Neural crest cell (in vitro differentiated cells): Measurements from ENCODE around the gene F2RL1. TPM values are rescaled to one million over a fixed set of nuclear protein-coding genes. Genes with fewer than 3 reads are reported as not detected.

Experiments
- DNase-seq: peaks from one replicate; pipeline ENCODE4 v3.0.0; 2021; ENCODE audit warnings: low read depth, mixed read lengths, low spot score
- H3K27ac Mint-ChIP-seq: one replicate; pipeline ENCODE4 v1.8.0; 2021; ENCODE audit warnings: mild to moderate bottlenecking, mixed read lengths; ENCODE audit not compliant: unreplicated experiment
- H3K27me3 Mint-ChIP-seq: 2 replicates; pipeline ENCODE4 v1.8.0; 2021; ENCODE audit warnings: low read depth, mild to moderate bottlenecking, mixed read lengths
- H3K36me3 Mint-ChIP-seq: 2 replicates; pipeline ENCODE4 v1.8.0; 2021; ENCODE audit warnings: low read depth, mild to moderate bottlenecking, mixed read lengths
- H3K4me1 Mint-ChIP-seq: 2 replicates; pipeline ENCODE4 v1.8.0; 2021; ENCODE audit warnings: mixed read lengths
- H3K4me3 Mint-ChIP-seq: one replicate; pipeline ENCODE4 v1.8.0; 2021; ENCODE audit warnings: mild to moderate bottlenecking, mixed read lengths
- H3K9me3 Mint-ChIP-seq: 2 replicates; pipeline ENCODE4 v1.8.0; 2021; ENCODE audit warnings: mixed read lengths
- CTCF ChIP-seq: fragments of 200-600 bp; sonication (generic); conservative IDR thresholded peaks from 2 replicates; pipeline ENCODE4 v1.5.0; 2021; ENCODE audit warnings: antibody characterized with exemption, mild to moderate bottlenecking
- total RNA-seq: library from RNA; stranded (reverse); gene quantifications from 2 replicates; pipeline ENCODE4 v1.2.1, GENCODE V29; 2021

The F2RL1 gene
- total RNA-seq, 1 donor from 2014 or later: 0.30 TPM

- DNase-seq: no peak
- no peaks in the 10 kb centered on the region for H3K9me3 Mint-ChIP-seq
- H3K4me3 Mint-ChIP-seq: no peak overlapping the region
- H3K27me3 Mint-ChIP-seq: peaks cover under 1% of the 10 kb centered on the region
- peaks cover 5% of the 10 kb centered on the region for H3K4me1 Mint-ChIP-seq
- no peak for TF ChIP-seq CTCF
- no peaks in the 10 kb centered on the region for H3K36me3 Mint-ChIP-seq
- no peak overlapping the region for H3K27ac Mint-ChIP-seq
These were observed 12.3 kb downstream of the F2RL1 start for GRCh38 chr5:76831110-76831452.

GRCh38 chr5:76836181-76836580, 17.4 kb downstream of the F2RL1 start:
- H3K27ac Mint-ChIP-seq: no peak overlapping the region
- H3K4me1 Mint-ChIP-seq: peaks cover under 1% of the 10 kb centered on the region
- H3K4me3 Mint-ChIP-seq: no peak overlapping the region
- TF ChIP-seq CTCF: no peak
- no peaks in the 10 kb centered on the region for H3K36me3 Mint-ChIP-seq
- H3K27me3 Mint-ChIP-seq: no peaks in the 10 kb centered on the region
- H3K9me3 Mint-ChIP-seq: peaks cover 2% of the 10 kb centered on the region
- DNase-seq: no peak

- Mint-ChIP-seq H3K9me3 (peaks cover 2% of the 10 kb centered on the region), H3K4me3 (no peak overlapping the region), H3K36me3 (no peaks in the 10 kb centered on the region), H3K27me3 (no peaks in the 10 kb centered on the region), H3K4me1 (no peaks in the 10 kb centered on the region), H3K27ac (no peak overlapping the region)
- TF ChIP-seq CTCF: no peak
- no peak for DNase-seq
These were observed 17.8 kb downstream of the F2RL1 start for GRCh38 chr5:76836585-76836984.

- Mint-ChIP-seq H3K27ac (no peak overlapping the region), H3K4me3 (no peak overlapping the region), H3K36me3 (no peaks in the 10 kb centered on the region), H3K9me3 (peaks cover 2% of the 10 kb centered on the region), H3K4me1 (no peaks in the 10 kb centered on the region), H3K27me3 (no peaks in the 10 kb centered on the region)
- DNase-seq: no peak
- no peak for TF ChIP-seq CTCF
These were observed 19.8 kb downstream of the F2RL1 start for GRCh38 chr5:76838481-76839261.

GRCh38 chr5:76841361-76841760, 22.5 kb downstream of the F2RL1 start:
- Mint-ChIP-seq H3K27me3 (no peaks in the 10 kb centered on the region), H3K27ac (no peak overlapping the region), H3K9me3 (peaks cover 2% of the 10 kb centered on the region)

More at GRCh38 chr5:76841361-76841760, 22.5 kb downstream of the F2RL1 start:
- no peak for TF ChIP-seq CTCF
- DNase-seq: no peak
- H3K36me3 Mint-ChIP-seq: no peaks in the 10 kb centered on the region
- no peak overlapping the region for H3K4me3 Mint-ChIP-seq
- no peaks in the 10 kb centered on the region for H3K4me1 Mint-ChIP-seq
